CD14-positive monocyte (primary cell): ENCODE data around the gene DACT1. TPM values are rescaled to one million over a fixed set of nuclear protein-coding genes. Genes with fewer than 3 reads are reported as not detected.
A peak's percentile ranks its signal among the peaks of the same experiment; 100 is the strongest.

ENCODE experiments used
- DNase-seq, 3 donors: peaks; one replicate each; pipeline ENCODE4 v3.0.0-alpha.2; 2011 to 2022
- H2AFZ ChIP-seq: 2 replicates; pipeline ENCODE4 v1.6.0; 2012; ENCODE audit warnings: mild to moderate bottlenecking, low read depth, low read length, inconsistent platforms; ENCODE audit not compliant: insufficient read depth, poor library complexity, severe bottlenecking
- H3K27ac ChIP-seq, 2 donors: 1 replicate in 1 of 2; 2 replicates in 1 of 2; pipeline ENCODE4 v1.5.1; 2012 to 2013; ENCODE audit warnings: low read length in 2 of 2, control low read depth in 1 of 2, inconsistent platforms in 1 of 2, low read depth in 1 of 2, mild to moderate bottlenecking in 1 of 2
- H3K27me3 ChIP-seq, 2 donors: one replicate each; pipeline versions ENCODE4 v1.6.0 to v1.6.1; 2011 to 2013; ENCODE audit warnings: low read length in 2 of 2; ENCODE audit not compliant: control insufficient read depth in 2 of 2, insufficient read depth in 2 of 2
- H3K36me3 ChIP-seq, 2 donors: replicated peaks in 1 of 2; 1 replicate in 1 of 2; 2 replicates in 1 of 2; pipeline versions ENCODE4 v1.5.1 to v1.6.1; 2012 to 2013; ENCODE audit warnings: low read length in 2 of 2, control low read depth in 1 of 2, inconsistent platforms in 1 of 2, mild to moderate bottlenecking in 1 of 2; ENCODE audit not compliant: insufficient read depth in 2 of 2, control insufficient read depth in 1 of 2
- H3K4me1 ChIP-seq, 2 donors: 1 replicate in 1 of 2; 2 replicates in 1 of 2; pipeline versions ENCODE4 v1.5.1 to v1.6.1; 2012 to 2013; ENCODE audit warnings: low read length in 2 of 2, control low read depth in 1 of 2, inconsistent platforms in 1 of 2, mild to moderate bottlenecking in 1 of 2, moderate library complexity in 1 of 2; ENCODE audit not compliant: insufficient read depth in 2 of 2, control insufficient read depth in 1 of 2
- H3K4me2 ChIP-seq: replicated peaks from 2 replicates; pipeline ENCODE3; 2012; ENCODE audit warnings: low read length, moderate library complexity, mild to moderate bottlenecking; ENCODE audit not compliant: poor library complexity, severe bottlenecking; ENCODE audit errors: extremely low read depth
- H3K4me3 ChIP-seq, 3 experiments: fragments of 200-600 bp in 1 of 3; sonication (generic) in 1 of 3; replicated peaks in 1 of 3; 1 replicate in 2 of 3; 2 replicates in 1 of 3; pipeline ENCODE4 v1.5.1; 2011 to 2013; ENCODE audit warnings: low read length in 3 of 3, mild to moderate bottlenecking in 3 of 3, control low read depth in 2 of 3, low read depth in 2 of 3, inconsistent platforms in 1 of 3, moderate library complexity in 1 of 3
- H3K79me2 ChIP-seq: 2 replicates; pipeline ENCODE4 v1.6.0; 2012; ENCODE audit warnings: mild to moderate bottlenecking, control low read depth, inconsistent platforms, low read length, moderate library complexity; ENCODE audit not compliant: insufficient read depth
- H3K9ac ChIP-seq: 2 replicates; pipeline ENCODE4 v1.6.0; 2017; ENCODE audit warnings: low read length, mild to moderate bottlenecking; ENCODE audit not compliant: insufficient read depth, poor library complexity, severe bottlenecking
- H3K9me3 ChIP-seq, 2 donors: replicated peaks in 1 of 2; 1 replicate in 1 of 2; 2 replicates in 1 of 2; pipeline versions ENCODE4 v1.5.1 to v1.6.1; 2012 to 2013; ENCODE audit warnings: low read length in 2 of 2, control low read depth in 1 of 2; ENCODE audit not compliant: control insufficient read depth in 1 of 2, insufficient read depth in 1 of 2
- H4K20me1 ChIP-seq: 2 replicates; pipeline ENCODE4 v1.6.0; 2012; ENCODE audit warnings: mild to moderate bottlenecking, low read length, control low read depth, moderate library complexity; ENCODE audit not compliant: insufficient read depth
- H3K27ac Mint-ChIP-seq, 7 donors: one replicate each; pipeline ENCODE4 v1.8.0; 2020; ENCODE audit warnings: mild to moderate bottlenecking in 7 of 7, mixed read lengths in 7 of 7, moderate library complexity in 6 of 7, inconsistent platforms in 2 of 7
- H3K27me3 Mint-ChIP-seq, 3 donors: one replicate each; pipeline ENCODE4 v1.8.0; 2021 to 2022; ENCODE audit warnings: low read depth in 3 of 3, mild to moderate bottlenecking in 3 of 3, mixed read lengths in 3 of 3, moderate library complexity in 3 of 3, inconsistent platforms in 1 of 3
- H3K36me3 Mint-ChIP-seq, 2 donors: one replicate each; pipeline ENCODE4 v1.8.0; 2020; ENCODE audit warnings: mixed read lengths in 2 of 2, inconsistent platforms in 1 of 2, mild to moderate bottlenecking in 1 of 2
- H3K4me1 Mint-ChIP-seq: one replicate; pipeline ENCODE4 v1.8.0; 2020; ENCODE audit warnings: mild to moderate bottlenecking, mixed read lengths
- H3K4me3 Mint-ChIP-seq, 2 donors: one replicate each; pipeline ENCODE4 v1.8.0; 2020; ENCODE audit warnings: mild to moderate bottlenecking in 2 of 2, mixed read lengths in 2 of 2, moderate library complexity in 1 of 2
- H3K9me3 Mint-ChIP-seq, 7 donors: one replicate each; pipeline ENCODE4 v1.8.0; 2020 to 2022; ENCODE audit warnings: mixed read lengths in 7 of 7, mild to moderate bottlenecking in 6 of 7, moderate library complexity in 6 of 7, inconsistent platforms in 2 of 7
- WGBS: methylation state at CpG from one replicate; pipeline ENCODE4 v1.1.5; 2013; ENCODE audit warnings: missing lambda C conversion rate; ENCODE audit not compliant: insufficient coverage; 5-methylcytosine and 5-hydroxymethylcytosine counted together
- intact Hi-C, 2 donors: fragments of 100-400 bp; cut with micrococcal nuclease; formaldehyde crosslinking; loops; one replicate each; pipeline versions ENCODE4 v1.15.0 to v1.15.1; 2023
- polyA plus RNA-seq, 3 donors: library from polyadenylated mRNA; depleted of rRNA in 1 of 3; unstranded in 2 of 3; stranded (reverse) in 1 of 3; fragments of 300-500 nt in 2 of 3; fragments of >200 nt in 1 of 3; fragmentation: Illumina TruSeq in 2 of 3; gene quantifications; 1 replicate in 2 of 3; 2 replicates in 1 of 3; pipeline ENCODE4 v1.2.3, GENCODE V29; 2012 to 2021
- TF ChIP-seq, protein P1 (sequence below): fragments of 200-600 bp; IDR thresholded peaks from one replicate; pipeline ENCODE4 v1.8.0; 2022; ENCODE audit warnings: antibody characterized with exemption, mild to moderate bottlenecking

The DACT1 gene
- polyA plus RNA-seq, 3 donors = 0.09 TPM; not detected in 2

DNA sequence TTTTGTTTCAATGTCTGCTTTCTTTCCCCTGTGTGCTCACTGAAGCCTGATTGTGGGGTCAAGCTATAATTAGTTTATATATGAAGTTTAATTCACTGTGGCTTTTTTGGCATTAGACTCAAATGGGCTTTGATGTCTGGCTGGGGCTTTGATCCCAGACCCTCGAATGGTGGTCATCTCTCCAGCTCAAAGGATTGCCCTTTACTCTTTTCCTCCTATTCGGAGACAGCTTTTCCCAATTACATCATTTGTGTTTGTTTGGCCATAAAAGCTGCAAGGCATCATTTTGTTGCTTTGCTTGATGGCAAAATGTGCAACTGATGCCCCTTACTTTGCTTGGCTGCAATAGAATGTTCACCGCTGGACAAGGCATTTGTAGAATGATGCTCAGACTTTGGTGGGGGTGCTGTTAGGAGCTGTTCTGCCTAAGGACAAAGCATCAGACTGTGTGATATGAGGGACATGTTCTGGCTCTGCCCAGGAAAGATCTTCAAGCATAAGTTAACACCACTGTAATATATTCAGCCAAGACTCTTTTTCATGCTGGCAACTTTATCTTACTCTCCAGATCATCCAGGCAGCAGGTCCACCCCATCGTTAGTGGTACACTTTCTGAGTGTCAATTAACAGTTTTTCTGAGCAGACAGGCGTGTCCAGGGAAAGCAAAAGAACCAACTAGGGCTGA lies 3.2 kb upstream of the DACT1 start:
- H3K27ac ChIP-seq = no peak overlapping the region
- WGBS = 50% methylated on average over 2 of the region's 5 CpGs
- DNase-seq = no peak
- no peaks in the 10 kb centered on the region for H4K20me1 ChIP-seq
- intact Hi-C loops = loop anchor here in 1 of 2 donors (10.0 kb wide), 1 partner anchor 420 kb away; no protein-coding TSS in a partner anchor
- peaks cover 27 to 36% (median 29%) of the 10 kb centered on the region in 3 donors for H3K27me3 Mint-ChIP-seq
- no peak overlapping the region for H3K27ac Mint-ChIP-seq
- peaks cover 26% of the 10 kb centered on the region for H3K4me1 Mint-ChIP-seq
- H3K27me3 ChIP-seq = peaks cover 24 to 26% of the 10 kb centered on the region in 2 donors
- H3K36me3 ChIP-seq = no peaks in the 10 kb centered on the region
- peak overlapping the region; percentile 31 for H3K4me2 ChIP-seq
- no peak overlapping the region for H3K9ac ChIP-seq
- peaks cover 11 to 16% of the 10 kb centered on the region in 2 donors for H3K4me1 ChIP-seq
- H3K79me2 ChIP-seq = no peaks in the 10 kb centered on the region
- H3K36me3 Mint-ChIP-seq = no peaks in the 10 kb centered on the region
- TF ChIP-seq, protein P1, sequence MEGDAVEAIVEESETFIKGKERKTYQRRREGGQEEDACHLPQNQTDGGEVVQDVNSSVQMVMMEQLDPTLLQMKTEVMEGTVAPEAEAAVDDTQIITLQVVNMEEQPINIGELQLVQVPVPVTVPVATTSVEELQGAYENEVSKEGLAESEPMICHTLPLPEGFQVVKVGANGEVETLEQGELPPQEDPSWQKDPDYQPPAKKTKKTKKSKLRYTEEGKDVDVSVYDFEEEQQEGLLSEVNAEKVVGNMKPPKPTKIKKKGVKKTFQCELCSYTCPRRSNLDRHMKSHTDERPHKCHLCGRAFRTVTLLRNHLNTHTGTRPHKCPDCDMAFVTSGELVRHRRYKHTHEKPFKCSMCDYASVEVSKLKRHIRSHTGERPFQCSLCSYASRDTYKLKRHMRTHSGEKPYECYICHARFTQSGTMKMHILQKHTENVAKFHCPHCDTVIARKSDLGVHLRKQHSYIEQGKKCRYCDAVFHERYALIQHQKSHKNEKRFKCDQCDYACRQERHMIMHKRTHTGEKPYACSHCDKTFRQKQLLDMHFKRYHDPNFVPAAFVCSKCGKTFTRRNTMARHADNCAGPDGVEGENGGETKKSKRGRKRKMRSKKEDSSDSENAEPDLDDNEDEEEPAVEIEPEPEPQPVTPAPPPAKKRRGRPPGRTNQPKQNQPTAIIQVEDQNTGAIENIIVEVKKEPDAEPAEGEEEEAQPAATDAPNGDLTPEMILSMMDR = no peak
- no peak overlapping the region for H2AFZ ChIP-seq
- peaks cover 0 to 6% of the 10 kb centered on the region in 2 donors for H3K9me3 ChIP-seq
- H3K4me3 ChIP-seq = no peak overlapping the region
- H3K4me3 Mint-ChIP-seq = peak overlapping the region in 1 of 2 donors; percentile 61
- peaks cover 0 to 11% (median 3%) of the 10 kb centered on the region in 7 donors for H3K9me3 Mint-ChIP-seq

DNA sequence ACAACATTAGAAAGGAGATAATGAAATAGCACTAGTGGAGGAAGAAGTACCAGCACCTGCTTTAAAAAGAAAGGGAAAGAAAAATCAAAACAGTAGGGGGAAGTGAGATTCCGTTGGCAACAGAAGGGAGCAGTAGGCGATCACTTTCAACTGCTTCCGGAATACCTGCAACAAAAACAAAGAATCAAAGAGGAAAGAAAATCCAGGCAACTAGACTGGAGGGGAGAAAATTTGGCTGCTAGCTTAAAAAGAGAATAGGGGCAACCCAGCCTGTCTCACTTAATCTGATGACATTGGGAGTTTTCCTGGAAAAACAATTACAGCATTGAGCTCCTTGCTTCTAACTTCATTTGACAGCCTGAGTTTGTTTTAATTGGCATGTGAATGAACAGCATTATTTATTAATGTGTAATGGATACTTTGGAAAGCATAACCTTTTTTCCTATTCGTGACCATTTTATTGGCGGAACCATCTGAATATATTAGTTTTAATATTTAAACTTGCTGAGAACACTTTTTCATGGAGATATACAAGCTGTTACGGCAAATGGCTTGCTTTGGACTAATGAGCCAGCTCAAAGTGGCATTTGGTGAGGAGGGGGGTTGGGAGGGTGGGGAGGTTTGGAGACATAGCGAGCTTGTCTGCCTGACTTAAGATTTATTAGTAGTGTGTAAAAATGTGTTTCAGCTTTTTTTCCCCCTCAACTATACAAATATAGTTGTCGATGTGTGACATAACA lies 2.5 kb upstream of the DACT1 start:
- Histone ChIP-seq H3K4me3 (no peak overlapping the region), H4K20me1 (no peaks in the 10 kb centered on the region), H3K27ac (no peak overlapping the region), H3K27me3 (peaks cover 29 to 31% of the 10 kb centered on the region in 2 donors), H3K36me3 (no peaks in the 10 kb centered on the region), H3K9me3 (peaks cover 0 to 6% of the 10 kb centered on the region in 2 donors), H2AFZ (no peak overlapping the region), H3K4me1 (peaks cover 11 to 16% of the 10 kb centered on the region in 2 donors), H3K4me2 (peak overlapping the region; percentile 31), H3K79me2 (no peaks in the 10 kb centered on the region), H3K9ac (no peak overlapping the region)
- Mint-ChIP-seq H3K4me3 (peak overlapping the region in 1 of 2 donors; percentile 61), H3K27me3 (peaks cover 30 to 39% (median 32%) of the 10 kb centered on the region in 3 donors), H3K9me3 (peaks cover 0 to 11% (median 3%) of the 10 kb centered on the region in 7 donors), H3K4me1 (peaks cover 28% of the 10 kb centered on the region), H3K36me3 (no peaks in the 10 kb centered on the region), H3K27ac (no peak overlapping the region)
- DNase-seq = no peak
- WGBS = no CpG with 5 or more reads among the region's 8 CpGs
- intact Hi-C loops = loop anchor here in 1 of 2 donors (10.0 kb wide), 1 partner anchor 420 kb away; no protein-coding TSS in a partner anchor
- TF ChIP-seq, protein P1 = no peak
